ENCODE data around the gene SPOCK1. TPM values are rescaled to one million over a fixed set of nuclear protein-coding genes. Genes with fewer than 3 reads are reported as not detected.

Gene SPOCK1
- total and polyA plus RNA-seq, 2 of the 4 experiments (the other 2 are of a cell fraction), result 5.0 to 20.3 TPM

DNA sequence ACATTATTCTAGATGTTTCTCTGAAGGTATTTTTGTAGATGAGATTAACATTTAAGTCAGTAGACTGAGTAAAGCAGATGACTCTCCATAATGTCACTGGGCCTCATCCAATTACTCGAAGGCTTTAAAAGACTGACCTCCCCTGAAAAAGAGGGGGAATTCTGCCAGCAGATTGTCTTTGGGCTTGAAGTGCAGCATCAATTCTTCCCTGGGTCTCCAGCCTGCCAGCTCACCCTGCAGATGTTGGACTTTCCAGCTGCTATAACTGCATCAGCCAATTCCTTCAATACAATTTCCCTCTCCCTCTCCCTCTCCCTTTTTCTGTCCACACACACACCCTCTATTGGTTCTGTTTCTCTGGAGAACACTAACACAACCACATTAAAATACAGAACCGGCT is 472.8 kb downstream of the SPOCK1 start:
- no peak for TF ChIP-seq BHLHE40 (IDR thresholded peaks at IDR 0.05; ENCODE audit: low read depth, low read length)
- TF ChIP-seq NFE2L2 (IDR thresholded peaks at IDR 0.05; ENCODE audit: low read depth, low read length), result no peak
- no peak for TF ChIP-seq RFX5 (IDR thresholded peaks at IDR 0.05; ENCODE audit: low read depth, low read length)
- TF ChIP-seq, protein P1, sequence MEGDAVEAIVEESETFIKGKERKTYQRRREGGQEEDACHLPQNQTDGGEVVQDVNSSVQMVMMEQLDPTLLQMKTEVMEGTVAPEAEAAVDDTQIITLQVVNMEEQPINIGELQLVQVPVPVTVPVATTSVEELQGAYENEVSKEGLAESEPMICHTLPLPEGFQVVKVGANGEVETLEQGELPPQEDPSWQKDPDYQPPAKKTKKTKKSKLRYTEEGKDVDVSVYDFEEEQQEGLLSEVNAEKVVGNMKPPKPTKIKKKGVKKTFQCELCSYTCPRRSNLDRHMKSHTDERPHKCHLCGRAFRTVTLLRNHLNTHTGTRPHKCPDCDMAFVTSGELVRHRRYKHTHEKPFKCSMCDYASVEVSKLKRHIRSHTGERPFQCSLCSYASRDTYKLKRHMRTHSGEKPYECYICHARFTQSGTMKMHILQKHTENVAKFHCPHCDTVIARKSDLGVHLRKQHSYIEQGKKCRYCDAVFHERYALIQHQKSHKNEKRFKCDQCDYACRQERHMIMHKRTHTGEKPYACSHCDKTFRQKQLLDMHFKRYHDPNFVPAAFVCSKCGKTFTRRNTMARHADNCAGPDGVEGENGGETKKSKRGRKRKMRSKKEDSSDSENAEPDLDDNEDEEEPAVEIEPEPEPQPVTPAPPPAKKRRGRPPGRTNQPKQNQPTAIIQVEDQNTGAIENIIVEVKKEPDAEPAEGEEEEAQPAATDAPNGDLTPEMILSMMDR (conservative IDR thresholded peaks at IDR 0.05; ENCODE audit: low read depth, low read length), result no peak
- no peak for TF ChIP-seq CEBPB (IDR thresholded peaks at IDR 0.05; ENCODE audit: low read depth, low read length)
- TF ChIP-seq CHD1 (IDR thresholded peaks at IDR 0.05; ENCODE audit: low read depth, low read length), result no peak
- TF ChIP-seq MXI1 (IDR thresholded peaks at IDR 0.05; ENCODE audit: borderline replicate concordance, low read depth, low read length), result no peak
- no peak for TF ChIP-seq FOS (IDR thresholded peaks at IDR 0.05; ENCODE audit: low read depth, low read length)
- TF ChIP-seq, protein P2, sequence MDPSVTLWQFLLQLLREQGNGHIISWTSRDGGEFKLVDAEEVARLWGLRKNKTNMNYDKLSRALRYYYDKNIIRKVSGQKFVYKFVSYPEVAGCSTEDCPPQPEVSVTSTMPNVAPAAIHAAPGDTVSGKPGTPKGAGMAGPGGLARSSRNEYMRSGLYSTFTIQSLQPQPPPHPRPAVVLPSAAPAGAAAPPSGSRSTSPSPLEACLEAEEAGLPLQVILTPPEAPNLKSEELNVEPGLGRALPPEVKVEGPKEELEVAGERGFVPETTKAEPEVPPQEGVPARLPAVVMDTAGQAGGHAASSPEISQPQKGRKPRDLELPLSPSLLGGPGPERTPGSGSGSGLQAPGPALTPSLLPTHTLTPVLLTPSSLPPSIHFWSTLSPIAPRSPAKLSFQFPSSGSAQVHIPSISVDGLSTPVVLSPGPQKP (IDR thresholded peaks at IDR 0.05; ENCODE audit: borderline replicate concordance, low read depth, low read length), result no peak
- TF ChIP-seq, protein P3, sequence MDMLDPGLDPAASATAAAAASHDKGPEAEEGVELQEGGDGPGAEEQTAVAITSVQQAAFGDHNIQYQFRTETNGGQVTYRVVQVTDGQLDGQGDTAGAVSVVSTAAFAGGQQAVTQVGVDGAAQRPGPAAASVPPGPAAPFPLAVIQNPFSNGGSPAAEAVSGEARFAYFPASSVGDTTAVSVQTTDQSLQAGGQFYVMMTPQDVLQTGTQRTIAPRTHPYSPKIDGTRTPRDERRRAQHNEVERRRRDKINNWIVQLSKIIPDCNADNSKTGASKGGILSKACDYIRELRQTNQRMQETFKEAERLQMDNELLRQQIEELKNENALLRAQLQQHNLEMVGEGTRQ (IDR thresholded peaks at IDR 0.05; ENCODE audit: low read depth, low read length), result no peak
- no peak for TF ChIP-seq POLR2A (IDR thresholded peaks at IDR 0.05; ENCODE audit: low read depth, low read length)
- TF ChIP-seq RAD21 (IDR thresholded peaks at IDR 0.05; ENCODE audit: low read length), result no peak
- TF ChIP-seq MAZ (IDR thresholded peaks at IDR 0.05; ENCODE audit: borderline replicate concordance, low read depth, low read length), result no peak
- no peak for TF ChIP-seq SMC3 (IDR thresholded peaks at IDR 0.05; ENCODE audit: low read depth, low read length)
- no peak for TF ChIP-seq MAFK (IDR thresholded peaks at IDR 0.05; ENCODE audit: low read depth, low read length)
- TF ChIP-seq RCOR1 (IDR thresholded peaks at IDR 0.05; ENCODE audit: insufficient replicate concordance, low read length), result no peak
- no TSS peak for BruUV-seq (replicated peaks)
- no peaks in the 10 kb centered on the region for H3K79me1 ChIP-seq (ENCODE audit: low read depth in 1 of 2, low read length in 2 of 2)
- H4K8ac ChIP-seq (ENCODE audit: low read depth in 2 of 2, low read length in 2 of 2), result no peak overlapping the region
- no peak overlapping the region for H3K9ac ChIP-seq (ENCODE audit: low read depth, low read length)
- no peak overlapping the region for H2BK120ac ChIP-seq (ENCODE audit: low read depth, low read length)
- no peak overlapping the region for H2AFZ ChIP-seq (replicated peaks; ENCODE audit: low read length, poor library complexity)
- no peaks in the 10 kb centered on the region for H3K27me3 ChIP-seq (ENCODE audit: control insufficient read depth, insufficient read depth, low read length)
- no peak overlapping the region for H3K56ac ChIP-seq (ENCODE audit: extremely low read depth, insufficient read depth, low read length)
- CTCF ChIA-PET, result no interaction called here
- no peak overlapping the region for H4K5ac ChIP-seq (ENCODE audit: low read depth, low read length)
- H3K4me1 ChIP-seq (ENCODE audit: control insufficient read depth, insufficient read depth, low read length), result no peaks in the 10 kb centered on the region
- POLR2A ChIA-PET (ENCODE audit: unreplicated experiment), result no interaction called here
- no peak overlapping the region for H3K14ac ChIP-seq (replicated peaks; ENCODE audit: low read depth, low read length)
- no peaks in the 10 kb centered on the region for H3K36me3 ChIP-seq (ENCODE audit: control insufficient read depth, insufficient read depth, low read length)
- no peak overlapping the region for H2BK15ac ChIP-seq (ENCODE audit: low read depth, low read length)
- no peaks in the 10 kb centered on the region for H3K9me3 ChIP-seq (ENCODE audit: control insufficient read depth, insufficient read depth, low read length)
- dilution Hi-C loops (cut with HindIII; ENCODE audit: low sequenced_read_pairs, unreplicated experiment), result no loop called here
- no peaks in the 10 kb centered on the region for H3K9me1 ChIP-seq (ENCODE audit: insufficient read depth, low read length)
- H4K20me1 ChIP-seq (ENCODE audit: insufficient read depth, low read length), result no peaks in the 10 kb centered on the region
- no peak overlapping the region for H2AK9ac ChIP-seq (replicated peaks; ENCODE audit: low read depth, low read length, poor library complexity)
- in situ Hi-C loops (cut with MboI; ENCODE audit: low sequenced_read_pairs), result no loop called here
- no peak overlapping the region for H3K27ac ChIP-seq (ENCODE audit: insufficient read depth, low read length)
- ATAC-seq (ENCODE audit: low read depth) (no peak), DNase-seq (no peak)
- no peak overlapping the region for H2BK20ac ChIP-seq (ENCODE audit: low read depth, low read length)
- no peak overlapping the region for H3K4me2 ChIP-seq (ENCODE audit: low read depth, low read length)
- H3K4me3 ChIP-seq (ENCODE audit: insufficient read depth, low read depth, low read length), result no peak overlapping the region
- H2AK5ac ChIP-seq (ENCODE audit: low read depth, low read length), result no peak overlapping the region
- no peak overlapping the region for H3K18ac ChIP-seq (ENCODE audit: low read depth, low read length)
- no peak overlapping the region for H4K91ac ChIP-seq (ENCODE audit: insufficient read depth, low read depth, low read length)
- H3K23ac ChIP-seq (ENCODE audit: low read depth, low read length), result no peak overlapping the region
- no peak overlapping the region for H2BK5ac ChIP-seq (ENCODE audit: low read depth, low read length, poor library complexity, severe bottlenecking)
- 40% methylated on average over 1 of the region's 2 CpGs; no CpG with 5 or more reads in 1 of the 2 experiments for WGBS, 2 experiments (ENCODE audit: extremely low coverage in 2 of 2, insufficient read length in 1 of 2)
- intact Hi-C loops (cut with micrococcal nuclease), result no loop called here
- no peak overlapping the region for H3K4ac ChIP-seq (ENCODE audit: low read depth, low read length)

Data from IMR-90 (cell line).